Measurements from ENCODE around the gene FAM180A. TPM values are rescaled to one million over a fixed set of nuclear protein-coding genes. Genes with fewer than 3 reads are reported as not detected.
A peak's percentile ranks its signal among the peaks of the same experiment; 100 is the strongest.
"Not testable (repeated sequence)": the region's sequence is repeated elsewhere in the genome, so short reads cannot be mapped to it uniquely, and the experiment has no call there.

FAM180A gene
- total RNA-seq, 1 experiment from 2014 or later: 0.18 TPM

DNA sequence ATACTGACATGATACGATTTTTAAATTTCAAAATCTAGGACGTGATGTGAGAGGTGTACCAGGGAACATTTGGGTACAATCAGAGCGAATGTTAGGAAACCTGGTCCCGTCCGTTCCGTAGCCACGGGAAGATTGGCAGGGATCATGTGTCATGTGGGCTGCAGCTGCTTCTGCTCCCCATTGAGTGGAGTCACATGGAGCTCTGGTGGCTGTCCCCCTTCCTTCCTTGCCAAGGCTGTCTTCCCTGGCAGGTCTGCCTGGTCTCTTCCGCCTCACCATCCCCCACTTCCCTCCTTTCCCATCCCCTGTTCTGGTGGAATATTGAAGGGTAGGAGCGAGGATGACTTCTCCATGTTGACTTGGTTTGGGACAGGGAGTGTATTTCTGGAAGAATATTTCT, 33.8 kb upstream of the FAM180A start:
- DNase-seq (ENCODE audit: low read depth in 1 of 2, low spot score in 2 of 2): no peak
- Histone ChIP-seq H3K36me3 (no peaks in the 10 kb centered on the region), H3K27ac (no peak overlapping the region), H3K27me3 (replicated peaks) (no peaks in the 10 kb centered on the region), H3K4me3 (no peak overlapping the region), H3K4me1 (replicated peaks) (no peaks in the 10 kb centered on the region), H3K9me3 (replicated peaks) (peaks cover 4% of the 10 kb centered on the region; the same call in 1 of the 2 replicates)

DNA sequence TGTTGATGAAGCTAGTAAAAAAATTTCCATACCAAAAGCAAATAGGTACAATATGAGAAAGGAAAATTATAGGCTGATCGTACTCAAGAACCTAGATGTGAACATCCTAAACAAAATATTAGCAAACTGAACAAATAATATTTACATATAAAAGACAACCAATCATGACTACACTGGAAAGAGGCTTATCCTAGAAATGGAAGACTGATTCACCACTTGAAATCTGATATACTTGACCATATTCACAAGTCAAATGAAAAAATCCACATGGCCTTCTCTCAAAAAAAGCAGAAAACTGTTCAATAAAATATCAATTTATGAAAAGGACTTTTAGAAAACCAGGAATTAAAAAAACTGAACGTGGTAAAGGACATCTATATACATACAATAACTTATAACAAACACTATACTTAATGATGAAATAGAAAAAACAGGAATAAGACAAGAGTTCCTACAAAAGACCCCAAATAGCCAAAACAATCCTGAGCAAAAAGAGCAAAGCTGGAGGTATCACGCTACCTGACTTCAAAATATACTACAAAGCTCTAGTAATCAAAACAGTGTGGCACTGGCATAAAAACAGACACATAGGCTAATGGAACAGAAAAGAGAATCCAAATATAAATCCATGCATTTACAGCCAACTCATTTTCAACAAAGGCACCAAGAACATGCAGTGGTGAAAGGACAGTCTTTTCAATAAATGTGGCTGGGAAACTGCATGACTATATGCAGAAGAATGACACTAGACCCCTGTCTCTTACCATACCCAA, 29.2 kb upstream of the FAM180A start:
- H3K4me1 ChIP-seq (replicated peaks): peaks cover 5% of the 10 kb centered on the region; the same call in 1 of the 2 replicates
- no peak overlapping the region for H3K27ac ChIP-seq
- DNase-seq (ENCODE audit: low read depth in 1 of 2, low spot score in 2 of 2): no peak
- no peak overlapping the region for H3K4me3 ChIP-seq
- H3K27me3 ChIP-seq (replicated peaks): no peaks in the 10 kb centered on the region; the same call in 1 of the 2 replicates
- H3K9me3 ChIP-seq (replicated peaks): peaks cover 4% of the 10 kb centered on the region; the same call in 1 of the 2 replicates
- no peaks in the 10 kb centered on the region for H3K36me3 ChIP-seq

DNA sequence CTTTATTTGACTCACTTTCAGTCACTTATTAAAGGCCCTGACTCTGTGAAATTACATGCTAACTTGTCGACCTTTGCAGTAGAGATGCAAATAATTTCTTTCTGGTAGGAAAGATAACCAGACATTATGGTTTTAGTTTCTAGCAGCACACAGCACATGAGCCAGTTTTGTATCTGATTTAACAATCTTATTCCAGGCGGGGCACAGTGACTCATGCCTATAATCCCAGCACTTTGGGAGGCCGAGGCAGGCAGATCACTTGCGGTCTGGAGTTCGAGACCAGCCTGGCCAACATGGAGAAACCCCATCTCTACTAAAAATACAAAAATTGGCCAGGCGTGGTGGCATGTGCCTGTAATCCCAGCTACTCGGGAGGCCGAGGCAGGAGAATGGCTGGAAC, 27.3 kb upstream of the FAM180A start:
- not testable (repeated sequence) for H3K9me3 ChIP-seq (replicated peaks); H3K36me3 ChIP-seq; H3K27me3 ChIP-seq (replicated peaks); DNase-seq (ENCODE audit: low read depth in 1 of 2, low spot score in 2 of 2); H3K4me1 ChIP-seq (replicated peaks); H3K27ac ChIP-seq; H3K4me3 ChIP-seq

DNA sequence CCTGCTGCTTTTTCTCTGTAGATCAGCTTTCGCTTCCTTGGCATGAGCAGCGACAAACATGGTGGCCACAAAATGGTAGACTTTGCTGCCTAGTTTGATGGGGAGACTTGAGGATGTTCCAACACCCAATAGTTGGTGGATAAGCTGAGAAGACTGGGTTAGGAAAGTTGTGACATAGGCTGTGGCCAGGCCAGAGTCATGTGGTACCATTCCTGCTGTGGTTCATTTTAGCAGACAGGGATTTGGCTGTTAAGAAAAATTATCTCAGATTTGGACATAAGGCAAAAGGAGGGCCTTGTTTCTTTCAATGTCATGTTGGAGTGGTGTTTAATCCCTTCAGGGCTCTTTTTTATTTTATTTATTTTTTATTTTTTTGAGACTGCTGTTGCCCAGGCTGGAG, 26.6 kb upstream of the FAM180A start:
- Histone ChIP-seq H3K4me1 (replicated peaks) (peaks cover 5% of the 10 kb centered on the region), H3K27ac (no peak overlapping the region), H3K36me3 (no peaks in the 10 kb centered on the region), H3K4me3 (no peak overlapping the region), H3K27me3 (replicated peaks) (no peaks in the 10 kb centered on the region; the same call in 1 of the 2 replicates), H3K9me3 (replicated peaks) (peaks cover 4% of the 10 kb centered on the region; the same call in 1 of the 2 replicates)
- DNase-seq (ENCODE audit: low read depth in 1 of 2, low spot score in 2 of 2): no peak

DNA sequence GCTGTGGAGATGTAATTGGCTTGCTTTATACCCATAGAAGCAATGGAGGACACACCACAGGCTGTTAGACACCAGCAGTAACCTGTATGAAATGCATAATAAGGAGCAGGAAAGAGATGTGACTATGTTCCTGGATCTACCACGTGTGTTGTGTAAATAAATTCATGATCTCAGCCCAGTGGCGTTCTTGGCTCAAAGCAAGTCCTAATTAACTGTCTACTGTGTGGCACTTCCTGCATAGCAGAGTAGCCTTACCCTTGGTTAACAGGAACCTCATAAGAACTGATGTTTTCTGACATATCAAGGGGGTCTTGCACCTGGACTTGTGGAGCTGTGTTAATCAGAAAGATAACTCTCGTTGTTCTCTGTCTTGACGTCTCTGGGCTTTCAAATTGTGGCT, 25.7 kb upstream of the FAM180A start:
- Histone ChIP-seq H3K36me3 (no peaks in the 10 kb centered on the region), H3K4me1 (replicated peaks) (peaks cover 5% of the 10 kb centered on the region), H3K9me3 (replicated peaks) (peaks cover 4% of the 10 kb centered on the region; the same call in 1 of the 2 replicates), H3K27ac (no peak overlapping the region), H3K27me3 (replicated peaks) (no peaks in the 10 kb centered on the region; the same call in 1 of the 2 replicates), H3K4me3 (no peak overlapping the region)
- DNase-seq (ENCODE audit: low read depth in 1 of 2, low spot score in 2 of 2): peak in 1 of 2 experiments; percentile 24

DNA sequence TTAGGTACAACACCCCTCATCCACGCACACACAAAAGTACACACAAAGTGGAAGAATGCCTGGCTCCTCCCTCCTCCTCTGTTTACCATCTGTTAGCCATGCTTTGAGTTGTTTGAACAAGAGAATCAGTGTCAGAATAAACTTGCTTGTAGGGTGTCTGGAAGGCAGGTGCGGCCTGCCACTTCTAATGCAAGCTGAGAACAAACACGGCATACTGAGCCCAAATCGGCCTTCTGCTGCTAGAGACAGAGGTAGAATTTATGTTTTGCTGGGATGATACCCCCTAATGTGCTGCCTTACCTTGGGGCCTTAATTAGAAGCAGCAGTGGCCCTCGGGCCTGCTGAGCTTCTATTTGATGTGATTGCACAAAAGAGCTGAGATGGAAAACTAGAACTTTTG, 24.9 kb upstream of the FAM180A start:
- Histone ChIP-seq H3K27me3 (replicated peaks) (no peaks in the 10 kb centered on the region; the same call in 1 of the 2 replicates), H3K27ac (no peak overlapping the region), H3K4me3 (no peak overlapping the region), H3K9me3 (replicated peaks) (peaks cover 4% of the 10 kb centered on the region; the same call in 1 of the 2 replicates), H3K4me1 (replicated peaks) (peaks cover 5% of the 10 kb centered on the region), H3K36me3 (no peaks in the 10 kb centered on the region)
- no peak for DNase-seq (ENCODE audit: low read depth in 1 of 2, low spot score in 2 of 2)

DNA sequence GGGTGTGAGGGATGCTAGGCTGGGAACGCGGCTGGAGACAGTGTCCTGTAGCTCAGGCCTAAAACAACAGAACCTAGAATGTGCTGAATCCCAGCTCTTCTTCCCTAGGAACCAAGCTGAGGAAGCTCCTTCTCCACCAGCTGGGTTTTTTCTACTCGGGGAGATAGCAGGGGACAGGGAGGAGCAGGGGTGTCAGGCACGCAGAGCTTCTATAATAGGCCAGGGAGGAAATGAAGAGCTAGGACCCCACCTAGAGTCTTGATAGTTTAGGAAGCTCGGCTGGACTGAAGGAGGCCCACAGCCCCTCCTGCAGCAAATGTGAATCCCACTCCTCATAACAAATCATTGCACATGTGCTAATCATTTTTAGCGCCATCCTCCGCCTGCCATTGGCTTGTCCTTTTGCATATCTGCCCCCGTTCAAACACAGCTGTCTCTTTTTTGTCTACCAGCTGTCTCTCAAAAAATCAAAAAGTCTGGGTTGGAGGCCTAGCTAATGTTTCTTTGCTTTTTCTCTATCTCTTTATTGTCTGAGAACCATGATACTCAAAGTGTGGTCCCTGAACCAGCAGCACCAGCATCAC, 24.1 kb upstream of the FAM180A start:
- Histone ChIP-seq H3K27ac (no peak overlapping the region), H3K4me1 (replicated peaks) (peaks cover 5% of the 10 kb centered on the region), H3K9me3 (replicated peaks) (no peaks in the 10 kb centered on the region; the same call in 1 of the 2 replicates), H3K27me3 (replicated peaks) (no peaks in the 10 kb centered on the region; the same call in 1 of the 2 replicates), H3K4me3 (no peak overlapping the region), H3K36me3 (no peaks in the 10 kb centered on the region)
- no peak for DNase-seq (ENCODE audit: low read depth in 1 of 2, low spot score in 2 of 2)

DNA sequence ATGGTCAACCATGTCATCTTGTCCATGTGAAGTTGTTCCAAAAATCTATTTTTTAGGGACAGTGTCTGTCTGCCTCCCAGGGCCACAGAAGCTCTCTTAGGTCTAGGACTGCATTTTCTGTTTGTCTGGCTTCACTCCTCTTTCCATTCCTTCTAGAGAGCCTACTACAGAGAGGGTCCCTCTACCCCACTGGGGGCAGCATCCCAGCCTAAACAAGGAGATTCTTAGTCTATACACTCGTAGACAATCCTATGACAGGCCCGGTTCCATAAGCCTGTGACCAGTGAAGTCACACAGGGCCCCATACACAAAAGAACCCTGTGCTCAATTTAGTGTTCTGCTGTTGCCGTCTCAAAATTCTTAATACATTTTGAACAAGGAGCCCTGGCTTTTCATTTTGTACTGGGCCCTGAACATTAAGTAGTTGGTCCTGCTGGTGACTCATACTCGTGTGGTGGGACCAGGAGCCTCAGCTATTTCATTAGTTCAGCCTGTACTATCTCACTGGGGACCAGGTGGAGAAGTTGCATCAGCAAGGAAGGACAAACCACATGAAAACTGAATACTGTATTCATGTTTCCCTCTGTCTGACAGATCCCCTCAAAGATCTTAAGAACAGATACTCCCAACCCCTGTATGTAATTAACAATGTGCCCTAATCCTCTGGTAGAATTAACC, 23.5 kb upstream of the FAM180A start:
- Histone ChIP-seq H3K4me1 (replicated peaks) (peaks cover 5% of the 10 kb centered on the region), H3K27ac (no peak overlapping the region), H3K4me3 (no peak overlapping the region), H3K36me3 (no peaks in the 10 kb centered on the region), H3K27me3 (replicated peaks) (no peaks in the 10 kb centered on the region; the same call in 1 of the 2 replicates), H3K9me3 (replicated peaks) (no peaks in the 10 kb centered on the region)
- DNase-seq (ENCODE audit: low read depth in 1 of 2, low spot score in 2 of 2): no peak

DNA sequence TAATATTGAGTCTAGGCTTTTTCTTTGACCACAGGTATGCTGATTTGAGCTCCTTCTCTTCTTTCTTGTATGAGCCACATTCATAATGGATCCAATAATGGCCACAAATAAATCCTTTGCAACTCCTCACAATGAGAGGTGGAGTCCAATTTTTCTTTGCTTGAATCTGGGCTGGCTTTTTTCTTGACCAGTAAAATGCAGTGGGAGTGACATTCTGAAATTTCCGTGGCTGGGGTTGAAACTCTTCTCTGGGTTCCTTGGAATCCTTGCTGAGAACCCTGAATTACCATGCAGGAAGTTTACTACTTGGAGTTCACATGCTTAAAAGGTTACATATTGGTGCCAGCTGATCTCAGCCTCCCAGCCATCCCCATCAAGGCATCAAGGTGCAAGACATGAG, 22.4 kb upstream of the FAM180A start:
- DNase-seq (ENCODE audit: low read depth in 1 of 2, low spot score in 2 of 2): no peak
- no peaks in the 10 kb centered on the region for H3K27me3 ChIP-seq (replicated peaks)
- H3K4me3 ChIP-seq: no peak overlapping the region
- H3K36me3 ChIP-seq: no peaks in the 10 kb centered on the region
- H3K4me1 ChIP-seq (replicated peaks): peaks cover 5% of the 10 kb centered on the region
- no peak overlapping the region for H3K27ac ChIP-seq
- no peaks in the 10 kb centered on the region for H3K9me3 ChIP-seq (replicated peaks)

DNA sequence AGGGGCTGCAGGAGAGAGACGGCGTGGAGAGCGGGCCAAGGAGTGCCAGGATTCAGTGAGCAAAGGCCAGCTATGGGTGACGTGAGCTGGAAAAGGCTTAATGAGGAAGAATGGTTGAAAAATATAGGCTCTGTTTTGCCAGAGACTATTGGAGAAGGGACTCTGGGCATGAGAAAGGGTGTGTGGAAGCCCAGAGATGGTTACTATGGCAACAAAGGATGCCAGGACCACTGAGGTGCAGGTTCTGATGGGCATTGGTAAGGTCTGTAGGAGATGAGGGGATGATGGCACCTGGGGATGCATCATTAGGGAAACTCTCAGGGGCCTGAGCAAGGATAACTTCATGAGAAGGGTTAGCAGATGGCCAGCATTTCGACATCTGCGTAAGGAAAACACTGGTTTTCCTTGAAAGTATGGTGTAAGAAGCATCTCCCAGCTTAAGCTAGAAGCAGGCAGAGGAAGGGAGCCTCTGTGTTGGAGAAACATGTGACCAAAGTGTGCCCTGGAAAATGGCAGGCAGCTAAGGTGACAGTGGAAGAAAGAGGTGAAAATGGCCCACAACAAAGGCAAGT, 21.6 kb upstream of the FAM180A start:
- no peaks in the 10 kb centered on the region for H3K36me3 ChIP-seq
- no peaks in the 10 kb centered on the region for H3K9me3 ChIP-seq (replicated peaks)
- H3K4me1 ChIP-seq (replicated peaks): peaks cover 5% of the 10 kb centered on the region
- no peak overlapping the region for H3K4me3 ChIP-seq
- no peak for DNase-seq (ENCODE audit: low read depth in 1 of 2, low spot score in 2 of 2)
- no peak overlapping the region for H3K27ac ChIP-seq
- no peaks in the 10 kb centered on the region for H3K27me3 ChIP-seq (replicated peaks)

DNA sequence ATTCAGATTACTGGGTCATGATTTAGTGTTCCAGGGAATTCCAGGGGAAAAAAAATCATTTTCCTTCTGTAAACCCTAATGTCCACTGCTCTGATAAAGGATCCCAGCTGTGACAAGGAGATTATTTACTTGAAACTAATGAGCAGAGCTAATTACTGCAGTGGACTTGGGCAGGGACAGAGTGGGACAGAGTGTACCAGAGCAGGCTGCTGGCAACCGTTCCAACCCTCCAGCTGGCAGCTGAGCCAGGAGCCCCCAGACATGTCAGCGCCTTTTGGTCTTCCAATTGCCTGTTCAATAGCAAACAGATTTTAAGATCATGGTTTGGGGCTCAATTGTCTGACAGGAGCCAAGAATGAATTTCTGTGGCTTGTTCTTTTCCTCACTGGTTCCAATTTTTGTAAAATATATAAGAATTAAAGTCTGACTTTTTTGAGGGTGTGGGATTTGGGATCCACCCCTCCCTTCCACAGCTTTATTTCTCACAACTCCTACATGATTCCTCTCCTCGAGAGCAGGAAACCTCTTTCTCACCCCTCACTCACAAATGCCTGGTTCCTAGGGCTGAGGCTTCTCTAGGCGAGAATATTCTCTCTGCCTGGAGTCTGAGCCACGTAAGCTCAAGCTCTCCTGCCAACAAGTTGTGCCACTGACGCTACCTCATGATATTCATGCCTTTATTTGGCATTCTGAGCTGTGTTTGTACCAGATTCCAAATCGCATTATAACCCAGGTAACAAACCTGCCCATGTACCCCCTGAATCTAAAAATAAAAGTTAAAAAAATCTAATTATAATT, 20.6 kb upstream of the FAM180A start:
- H3K4me1 ChIP-seq (replicated peaks): peaks cover 1% of the 10 kb centered on the region
- H3K9me3 ChIP-seq (replicated peaks): no peaks in the 10 kb centered on the region
- no peak overlapping the region for H3K4me3 ChIP-seq
- DNase-seq (ENCODE audit: low read depth in 1 of 2, low spot score in 2 of 2): no peak
- H3K27me3 ChIP-seq (replicated peaks): no peaks in the 10 kb centered on the region
- H3K36me3 ChIP-seq: no peaks in the 10 kb centered on the region
- H3K27ac ChIP-seq: no peak overlapping the region

DNA sequence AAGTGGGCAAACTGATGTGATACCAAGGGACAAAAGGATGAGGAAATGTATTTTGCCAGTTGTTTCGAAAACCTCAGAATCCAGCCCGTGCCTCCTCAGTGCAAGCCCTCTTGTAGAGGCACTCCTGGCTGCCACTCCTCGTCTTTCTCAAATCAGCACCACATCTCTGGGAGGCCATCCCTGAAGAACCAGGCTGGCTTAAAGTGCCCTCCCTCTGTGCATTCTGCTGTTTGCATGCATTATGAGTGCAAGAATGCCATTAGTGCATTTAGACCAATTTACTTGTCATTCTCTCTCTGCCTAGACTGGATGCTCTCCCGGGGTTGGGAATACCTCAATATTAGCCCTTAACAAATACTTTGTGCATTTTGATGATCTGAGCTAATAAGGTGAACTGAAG, 19.9 kb upstream of the FAM180A start:
- peak in 1 of 2 experiments; percentile 19 for DNase-seq (ENCODE audit: low read depth in 1 of 2, low spot score in 2 of 2)
- no peaks in the 10 kb centered on the region for H3K27me3 ChIP-seq (replicated peaks)

DNA sequence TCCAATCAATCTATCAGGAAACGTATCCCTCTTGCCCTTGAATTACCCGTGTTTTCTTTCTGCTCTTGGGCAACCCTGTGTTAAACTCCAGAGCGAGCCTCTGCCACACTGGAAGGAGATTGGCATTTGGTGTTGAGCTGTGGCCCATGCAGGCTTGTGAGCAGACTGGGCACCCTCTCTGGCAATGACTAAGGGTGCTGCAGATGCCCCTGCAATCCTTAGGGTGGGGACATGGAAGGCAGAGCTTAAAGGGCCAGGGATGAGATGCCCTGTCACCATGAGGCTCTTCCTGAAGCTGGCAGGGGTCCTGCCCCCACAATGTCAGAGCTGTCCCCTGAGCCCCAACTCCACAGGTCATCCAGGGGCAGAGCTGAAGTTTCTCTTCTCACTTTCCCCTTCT, 19.5 kb upstream of the FAM180A start:
- Histone ChIP-seq H3K36me3 (no peaks in the 10 kb centered on the region), H3K4me1 (replicated peaks) (peaks cover 10% of the 10 kb centered on the region), H3K27me3 (replicated peaks) (no peaks in the 10 kb centered on the region), H3K27ac (no peak overlapping the region), H3K4me3 (no peak overlapping the region), H3K9me3 (replicated peaks) (no peaks in the 10 kb centered on the region)
- DNase-seq (ENCODE audit: low read depth in 1 of 2, low spot score in 2 of 2): peak in 1 of 2 experiments; percentile 5

More for the DNA sequence above, 19.9 kb upstream of the FAM180A start:
- Histone ChIP-seq H3K36me3 (no peaks in the 10 kb centered on the region), H3K27ac (no peak overlapping the region), H3K4me3 (no peak overlapping the region), H3K4me1 (replicated peaks) (peaks cover 6% of the 10 kb centered on the region), H3K9me3 (replicated peaks) (no peaks in the 10 kb centered on the region)

All from SJSA1 (cell line).